HL-60 (cell line): ENCODE results near the gene THSD7B.

Source experiments
- GABPA ChIP-seq: IDR thresholded peaks from 2 replicates; pipeline ENCODE4 v1.6.1; 2012; ENCODE audit warnings: low read depth
- POLR2AphosphoS5 ChIP-seq: IDR thresholded peaks from 2 replicates; pipeline ENCODE4 v1.6.1; 2012; ENCODE audit warnings: low read depth
- SPI1 ChIP-seq: IDR thresholded peaks from 2 replicates; pipeline ENCODE4 v1.6.1; 2012; ENCODE audit warnings: low read depth, mild to moderate bottlenecking, borderline replicate concordance
- TF ChIP-seq, protein P1 (sequence below): IDR thresholded peaks from one replicate; pipeline ENCODE4 v1.5.1; 2011; ENCODE audit warnings: low read length, control low read depth, inconsistent platforms; ENCODE audit not compliant: insufficient read depth
- TF ChIP-seq, protein P2 (sequence below): IDR thresholded peaks from 2 replicates; pipeline ENCODE4 v1.6.1; 2012; ENCODE audit warnings: low read depth; ENCODE audit not compliant: insufficient replicate concordance

DNA sequence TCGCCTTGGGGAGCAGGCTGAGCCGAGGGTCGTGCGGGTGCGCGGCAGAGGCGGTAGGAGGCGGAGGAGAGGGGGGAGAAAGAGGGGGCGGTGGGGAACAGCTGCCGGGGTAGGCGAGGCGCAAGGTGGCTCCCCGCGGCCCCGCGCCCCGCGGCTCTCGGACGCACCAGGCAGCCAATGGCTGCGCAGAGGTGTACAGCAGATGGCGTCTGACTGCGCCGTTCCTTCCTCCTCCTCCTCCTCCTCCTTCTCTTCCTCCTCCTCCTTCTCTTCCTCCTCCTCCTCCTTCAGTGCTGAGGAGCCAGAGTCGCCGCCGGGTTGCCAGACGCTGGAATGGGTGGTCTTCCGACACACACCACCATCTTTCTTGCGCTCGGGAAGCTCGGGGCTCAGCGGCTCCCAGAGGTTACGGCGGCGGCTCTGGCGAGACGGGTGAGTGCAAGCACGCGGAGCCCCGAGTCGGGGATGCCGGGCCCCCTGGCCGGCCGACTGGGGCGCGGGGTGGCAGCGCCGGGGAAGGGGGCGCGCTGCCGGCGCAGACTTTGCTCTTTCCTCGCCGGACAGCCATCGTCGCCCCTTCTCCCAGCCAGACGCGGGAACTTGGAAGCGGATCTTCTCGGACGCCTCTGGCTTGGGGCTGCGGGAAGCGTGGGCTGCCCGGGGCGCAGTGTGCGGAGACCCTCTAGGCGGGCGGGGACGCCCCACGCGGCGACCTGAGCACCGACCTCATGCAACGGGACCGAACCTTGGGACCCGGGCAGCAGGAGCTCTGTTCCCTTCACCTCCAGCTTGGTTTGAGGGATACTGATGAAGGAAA is at the start of gene THSD7B:
- TF ChIP-seq, protein P1, sequence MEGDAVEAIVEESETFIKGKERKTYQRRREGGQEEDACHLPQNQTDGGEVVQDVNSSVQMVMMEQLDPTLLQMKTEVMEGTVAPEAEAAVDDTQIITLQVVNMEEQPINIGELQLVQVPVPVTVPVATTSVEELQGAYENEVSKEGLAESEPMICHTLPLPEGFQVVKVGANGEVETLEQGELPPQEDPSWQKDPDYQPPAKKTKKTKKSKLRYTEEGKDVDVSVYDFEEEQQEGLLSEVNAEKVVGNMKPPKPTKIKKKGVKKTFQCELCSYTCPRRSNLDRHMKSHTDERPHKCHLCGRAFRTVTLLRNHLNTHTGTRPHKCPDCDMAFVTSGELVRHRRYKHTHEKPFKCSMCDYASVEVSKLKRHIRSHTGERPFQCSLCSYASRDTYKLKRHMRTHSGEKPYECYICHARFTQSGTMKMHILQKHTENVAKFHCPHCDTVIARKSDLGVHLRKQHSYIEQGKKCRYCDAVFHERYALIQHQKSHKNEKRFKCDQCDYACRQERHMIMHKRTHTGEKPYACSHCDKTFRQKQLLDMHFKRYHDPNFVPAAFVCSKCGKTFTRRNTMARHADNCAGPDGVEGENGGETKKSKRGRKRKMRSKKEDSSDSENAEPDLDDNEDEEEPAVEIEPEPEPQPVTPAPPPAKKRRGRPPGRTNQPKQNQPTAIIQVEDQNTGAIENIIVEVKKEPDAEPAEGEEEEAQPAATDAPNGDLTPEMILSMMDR = no peak
- TF ChIP-seq GABPA (no peak), POLR2AphosphoS5 (no peak), SPI1 (no peak)
- TF ChIP-seq, protein P2, sequence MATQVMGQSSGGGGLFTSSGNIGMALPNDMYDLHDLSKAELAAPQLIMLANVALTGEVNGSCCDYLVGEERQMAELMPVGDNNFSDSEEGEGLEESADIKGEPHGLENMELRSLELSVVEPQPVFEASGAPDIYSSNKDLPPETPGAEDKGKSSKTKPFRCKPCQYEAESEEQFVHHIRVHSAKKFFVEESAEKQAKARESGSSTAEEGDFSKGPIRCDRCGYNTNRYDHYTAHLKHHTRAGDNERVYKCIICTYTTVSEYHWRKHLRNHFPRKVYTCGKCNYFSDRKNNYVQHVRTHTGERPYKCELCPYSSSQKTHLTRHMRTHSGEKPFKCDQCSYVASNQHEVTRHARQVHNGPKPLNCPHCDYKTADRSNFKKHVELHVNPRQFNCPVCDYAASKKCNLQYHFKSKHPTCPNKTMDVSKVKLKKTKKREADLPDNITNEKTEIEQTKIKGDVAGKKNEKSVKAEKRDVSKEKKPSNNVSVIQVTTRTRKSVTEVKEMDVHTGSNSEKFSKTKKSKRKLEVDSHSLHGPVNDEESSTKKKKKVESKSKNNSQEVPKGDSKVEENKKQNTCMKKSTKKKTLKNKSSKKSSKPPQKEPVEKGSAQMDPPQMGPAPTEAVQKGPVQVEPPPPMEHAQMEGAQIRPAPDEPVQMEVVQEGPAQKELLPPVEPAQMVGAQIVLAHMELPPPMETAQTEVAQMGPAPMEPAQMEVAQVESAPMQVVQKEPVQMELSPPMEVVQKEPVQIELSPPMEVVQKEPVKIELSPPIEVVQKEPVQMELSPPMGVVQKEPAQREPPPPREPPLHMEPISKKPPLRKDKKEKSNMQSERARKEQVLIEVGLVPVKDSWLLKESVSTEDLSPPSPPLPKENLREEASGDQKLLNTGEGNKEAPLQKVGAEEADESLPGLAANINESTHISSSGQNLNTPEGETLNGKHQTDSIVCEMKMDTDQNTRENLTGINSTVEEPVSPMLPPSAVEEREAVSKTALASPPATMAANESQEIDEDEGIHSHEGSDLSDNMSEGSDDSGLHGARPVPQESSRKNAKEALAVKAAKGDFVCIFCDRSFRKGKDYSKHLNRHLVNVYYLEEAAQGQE = no peak
